Kasumi-1 (cell line): ENCODE measurements around the gene FXYD3.
"Not testable (repeated sequence)": the region's sequence is repeated elsewhere in the genome, so short reads cannot be mapped to it uniquely, and the experiment has no call there.

Experiments
- DNase-seq, 2 experiments: peaks; one replicate each; lab custom pipeline; 2025; lab: John Stamatoyannopoulos, UW

The FXYD3 gene

DNA sequence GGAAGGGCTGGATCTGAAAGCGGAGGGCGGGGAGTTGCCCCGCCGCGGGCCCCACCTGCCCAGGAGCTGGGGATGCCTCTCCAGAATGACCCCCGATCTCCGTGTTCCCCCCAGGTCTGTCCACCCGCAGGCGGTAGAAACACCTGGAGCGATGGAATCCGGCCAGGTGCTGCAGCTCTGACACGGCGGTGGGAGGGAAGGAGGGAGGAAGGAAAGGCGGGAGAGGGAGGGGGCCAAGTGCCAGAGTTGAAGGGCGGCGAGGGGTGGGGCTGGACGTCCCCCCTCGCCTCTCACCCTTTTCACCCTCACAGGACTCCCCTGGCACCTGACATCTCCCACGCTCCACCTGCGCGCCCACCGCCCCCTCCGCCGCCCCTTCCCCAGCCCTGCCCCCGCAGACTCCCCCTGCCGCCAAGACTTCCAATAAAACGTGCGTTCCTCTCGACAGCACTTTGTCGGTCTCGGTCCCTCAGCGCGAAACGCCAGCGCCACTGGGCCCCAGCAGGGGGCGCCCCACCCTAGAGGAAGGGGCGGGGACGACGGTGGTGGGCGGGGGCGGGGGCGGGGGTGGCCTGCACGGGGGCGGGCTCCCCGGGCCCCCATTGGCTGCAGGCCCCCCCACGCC is 27.1 kb downstream of the FXYD3 start:
- peak; percentile 43 to 56 for DNase-seq

DNA sequence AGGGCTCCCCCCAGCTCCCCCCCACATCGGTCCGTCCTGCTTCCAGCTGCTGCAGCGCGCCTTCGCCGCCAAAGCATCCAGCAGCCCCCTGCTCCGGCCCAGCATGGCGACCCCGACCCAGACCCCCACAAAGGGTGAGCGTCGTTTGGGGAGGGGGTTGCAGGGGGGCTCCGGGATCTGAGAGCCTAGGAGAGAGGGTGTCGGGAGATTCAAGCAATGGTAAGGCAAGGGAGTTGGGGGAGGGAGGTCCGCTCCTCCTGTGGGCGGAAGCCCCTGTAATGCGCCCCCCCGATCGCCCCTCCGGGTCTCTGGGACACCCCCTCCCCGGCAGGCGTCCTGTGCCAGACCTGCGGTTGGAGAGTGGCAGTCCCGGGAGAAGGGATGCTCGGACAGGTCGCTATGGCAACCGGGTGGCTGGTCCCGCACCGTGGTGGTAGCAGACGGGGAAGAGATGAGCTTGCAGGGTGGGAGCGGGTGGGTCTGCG is 27.6 kb downstream of the FXYD3 start, which contains the start of gene FXYD7:
FXYD7 (plus strand) TSS at position 25 of the 485 bp plus-strand sequence; CDS start at position 104, 79 bp downstream.
- DNase-seq: no peak

DNA sequence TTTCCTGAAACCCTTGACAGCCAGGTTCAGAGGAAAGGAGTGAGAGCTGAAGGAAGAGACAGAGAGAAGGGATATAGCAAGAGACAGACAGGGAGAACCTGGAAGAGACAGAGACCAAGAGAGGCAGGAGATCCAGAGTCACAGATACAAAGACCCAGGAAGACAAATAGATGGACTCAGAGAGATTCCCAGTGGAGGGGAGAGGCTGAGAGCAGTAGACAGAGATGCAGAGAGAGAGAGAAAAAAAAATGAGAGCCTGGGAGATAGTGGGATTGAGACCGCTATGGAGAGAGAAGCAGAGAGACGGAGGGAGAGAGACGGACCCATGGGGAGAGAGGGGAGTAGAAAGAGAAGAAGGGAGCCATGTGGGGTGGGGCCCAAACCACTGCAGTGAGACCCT is 28.2 kb downstream of the FXYD3 start:
- no peak for DNase-seq

DNA sequence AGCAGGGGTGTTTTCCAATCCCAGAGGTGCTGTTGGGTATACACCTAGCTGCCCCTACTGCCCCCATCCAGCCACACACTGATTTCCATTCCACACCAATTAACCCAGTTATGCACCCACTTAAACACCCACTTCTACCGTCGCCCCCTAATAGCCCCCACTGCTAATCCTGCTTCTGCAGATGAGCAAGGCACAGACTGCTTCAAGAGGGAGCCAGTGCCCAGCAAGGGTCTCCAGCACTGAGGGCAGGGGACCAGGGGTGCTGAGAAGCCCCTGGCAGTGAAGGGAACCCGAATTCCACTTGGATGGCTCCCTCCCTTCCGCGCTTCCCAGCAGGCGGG is 28.6 kb downstream of the FXYD3 start:
- DNase-seq: no peak

DNA sequence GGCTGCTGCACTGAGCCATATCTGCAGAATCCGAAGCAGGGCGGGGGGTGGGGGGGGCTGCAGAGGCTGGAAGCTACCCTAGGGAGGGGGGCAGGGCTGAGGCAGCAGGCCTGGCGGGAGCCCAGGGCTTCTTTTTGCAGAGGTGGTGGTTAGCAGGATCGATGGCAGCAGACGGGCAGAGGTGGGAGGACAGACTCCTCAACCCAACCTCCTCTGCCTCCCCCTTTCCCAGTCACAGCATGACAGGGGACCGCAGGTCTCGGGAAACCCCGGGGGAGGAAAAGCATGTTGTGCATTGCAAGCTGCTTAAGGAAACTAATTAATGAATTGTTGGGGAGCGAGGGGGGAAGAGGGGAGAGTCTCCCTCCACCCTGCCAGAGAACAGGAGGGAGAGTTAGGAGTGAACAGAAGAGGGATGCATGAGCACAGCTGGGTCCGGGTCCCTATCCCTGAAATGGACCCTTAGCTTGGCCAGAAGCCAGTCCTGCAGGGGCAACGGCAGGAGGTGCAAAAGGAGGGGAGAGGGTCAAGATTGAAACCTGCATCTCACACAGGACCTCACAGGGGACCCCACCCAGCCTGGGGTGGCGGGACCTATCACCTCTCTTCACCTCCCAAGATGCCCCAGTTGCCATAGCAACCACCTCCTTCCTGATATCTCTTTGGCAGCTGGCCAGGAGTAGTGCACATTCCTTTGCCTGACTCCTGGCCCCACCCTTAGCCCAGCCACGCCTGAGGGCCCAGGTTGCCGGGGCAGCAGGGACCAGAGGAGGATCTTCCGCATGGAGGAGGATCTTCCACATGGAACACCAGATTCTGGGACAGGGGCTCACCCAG is 29.2 kb downstream of the FXYD3 start:
- no peak for DNase-seq

DNA sequence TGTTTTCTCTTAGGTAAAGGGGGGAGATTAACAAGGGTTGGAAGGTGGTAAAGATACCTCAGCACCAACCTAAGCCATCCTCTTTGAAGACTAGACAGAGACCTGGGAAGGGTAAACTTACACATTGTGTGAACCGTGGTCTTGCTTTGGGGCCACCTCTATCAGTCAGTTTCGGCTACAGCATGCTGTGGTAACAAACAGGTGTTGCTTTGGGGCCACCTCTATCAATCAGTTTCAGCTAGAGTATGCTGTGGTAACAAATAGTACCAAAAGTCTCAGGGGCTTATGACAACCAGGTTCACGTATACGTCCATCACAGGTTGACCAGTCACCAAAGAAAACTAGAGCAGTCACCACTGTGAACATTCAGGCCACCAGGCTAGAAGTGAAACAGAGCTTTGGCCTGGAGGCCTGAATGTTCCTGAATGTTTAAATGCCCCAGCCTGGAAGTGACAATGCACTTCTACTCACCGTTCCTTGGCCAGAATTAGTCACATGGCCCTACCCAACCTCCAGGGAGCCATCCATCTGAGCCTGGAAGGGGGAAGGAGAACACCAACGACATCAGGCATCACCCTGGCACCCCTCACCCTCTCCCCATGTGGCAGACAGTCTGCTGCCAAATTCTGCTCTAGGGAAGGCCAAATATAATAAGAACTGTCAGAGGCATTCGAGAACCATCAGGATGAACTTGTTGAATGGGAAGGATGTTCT is 31.3 kb downstream of the FXYD3 start:
- DNase-seq: no peak

DNA sequence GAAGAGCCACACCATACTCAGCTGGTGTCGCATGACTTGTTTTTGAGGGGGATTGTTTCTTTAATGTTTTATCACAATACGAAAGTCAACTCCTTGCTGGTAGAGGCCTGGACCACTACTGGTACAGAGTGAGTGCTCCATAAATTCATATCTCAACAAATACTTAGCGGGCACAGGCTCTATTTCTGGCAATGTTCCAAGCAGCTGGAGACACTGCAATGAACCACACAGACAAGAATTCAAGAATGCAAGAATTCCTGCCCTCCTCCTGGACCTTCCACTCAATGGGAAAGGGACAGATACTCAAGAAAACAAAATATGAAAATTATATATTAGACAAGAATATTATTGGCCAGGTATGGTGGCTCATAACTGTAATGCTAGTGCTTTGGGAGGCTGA is 33.8 kb downstream of the FXYD3 start:
- DNase-seq: no peak

DNA sequence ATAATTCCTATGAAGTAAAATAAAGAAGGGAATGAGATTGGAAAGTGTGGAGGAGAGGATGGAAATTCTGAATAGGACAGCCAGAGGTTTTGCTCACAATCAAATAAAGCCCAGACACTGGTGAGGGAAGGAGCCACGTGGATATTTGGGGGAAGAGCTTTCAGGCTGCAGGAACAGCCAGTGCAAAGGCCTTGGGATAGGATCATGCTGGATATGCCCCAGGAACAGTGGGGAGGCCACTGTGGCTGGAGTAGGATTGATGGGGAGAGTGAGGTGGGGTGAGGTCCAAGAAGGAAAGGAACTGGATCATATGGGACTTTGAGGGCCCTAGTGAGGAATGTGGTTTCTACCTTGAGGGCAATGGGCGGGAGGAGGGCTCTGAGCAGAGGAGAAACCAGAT is 34.8 kb downstream of the FXYD3 start:
- no peak for DNase-seq

DNA sequence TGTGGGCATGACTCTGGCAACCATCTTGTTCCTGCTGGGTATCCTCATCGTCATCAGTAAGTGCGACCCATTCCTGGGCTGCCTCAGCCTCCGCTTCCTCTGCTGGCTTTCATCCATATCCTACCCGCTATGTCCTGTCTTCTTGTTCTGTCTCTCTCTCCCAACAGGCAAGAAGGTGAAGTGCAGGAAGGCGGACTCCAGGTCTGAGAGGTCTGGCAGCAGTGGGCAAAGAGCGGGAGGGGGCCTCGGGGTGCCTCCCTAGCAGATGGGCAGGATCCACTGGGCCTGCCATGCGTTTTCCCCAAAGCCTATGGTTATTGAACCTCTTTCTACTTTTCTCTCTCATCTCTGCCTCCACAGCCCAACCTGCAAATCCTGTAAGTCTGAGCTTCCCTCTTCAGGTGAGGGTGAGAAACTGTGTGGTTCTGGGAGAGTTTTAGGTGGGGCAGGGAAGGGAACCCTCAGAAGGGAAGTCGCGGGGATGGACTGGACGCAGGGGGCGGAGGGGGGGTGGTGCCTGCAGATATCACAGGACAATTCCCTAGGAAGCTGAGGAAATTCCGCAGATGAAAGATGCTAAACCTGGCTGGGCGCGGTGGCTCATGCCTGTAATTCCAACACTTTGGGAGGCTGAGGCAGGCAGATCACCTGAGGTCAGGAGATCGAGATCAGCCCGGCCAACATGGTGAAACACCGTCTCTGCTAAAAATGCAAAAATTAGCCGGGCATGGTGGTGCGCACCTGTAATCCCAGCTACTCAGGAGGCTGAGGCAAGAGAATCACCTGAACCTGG is 35.8 kb downstream of the FXYD3 start:
- no peak for DNase-seq

DNA sequence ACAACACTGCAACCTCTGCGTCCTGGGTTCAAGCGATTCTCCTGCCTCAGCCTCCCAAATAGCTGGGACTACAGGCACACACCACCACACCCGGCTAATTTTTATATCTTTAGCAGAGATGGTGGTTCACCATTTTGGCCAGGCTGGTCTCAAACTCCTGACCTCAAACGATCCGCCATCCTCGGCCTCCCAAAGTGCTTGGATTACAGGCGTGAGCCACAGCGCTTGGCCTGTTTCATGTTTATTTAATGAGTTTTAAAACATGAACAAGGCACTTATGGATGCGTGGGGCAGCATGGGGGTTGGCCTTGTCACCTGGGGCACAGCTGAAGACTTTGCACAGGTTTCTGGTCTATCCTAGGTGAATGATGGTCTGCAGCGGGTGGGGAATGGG is 37.5 kb downstream of the FXYD3 start:
- not testable (repeated sequence) for DNase-seq

DNA sequence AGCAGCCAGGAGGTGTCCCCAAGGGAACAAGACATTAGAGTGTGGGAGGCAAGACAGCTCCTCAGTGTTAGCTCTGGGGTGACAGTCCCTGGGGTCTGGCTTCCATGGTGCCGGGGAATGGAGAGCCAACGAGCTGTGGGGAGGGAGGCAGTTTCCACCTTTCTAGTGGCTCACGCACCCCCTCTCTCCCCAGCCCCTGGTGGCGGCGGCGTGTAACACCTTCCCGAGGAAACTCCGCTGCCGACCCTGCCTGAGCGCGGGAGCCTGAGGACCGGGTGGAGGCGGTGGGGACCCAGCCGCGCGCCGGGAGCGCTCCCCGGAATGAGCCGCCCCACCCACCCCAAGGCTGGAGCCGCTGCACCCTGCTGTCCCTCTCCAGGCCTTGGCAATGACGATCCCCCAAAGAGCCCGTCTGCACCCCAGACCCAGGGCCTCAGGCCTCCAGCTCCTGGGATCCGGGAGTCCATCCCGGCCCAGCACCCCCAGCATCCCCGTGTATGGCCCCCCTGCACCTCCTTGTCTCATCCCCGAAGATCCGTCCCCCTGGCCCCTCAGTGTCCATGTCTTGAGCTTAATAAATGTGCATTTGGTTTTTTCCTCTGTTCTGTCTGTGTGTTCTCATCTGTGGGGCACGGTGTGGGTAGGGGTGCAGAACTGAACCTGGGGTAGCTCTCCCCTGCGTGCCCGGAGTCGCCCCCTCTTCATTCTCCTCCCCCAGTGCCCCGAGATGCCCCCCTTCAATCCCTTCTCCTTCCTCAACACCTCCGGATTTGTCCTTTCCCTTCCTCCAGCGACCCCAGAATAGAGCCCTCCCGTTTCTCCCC is 38.3 kb downstream of the FXYD3 start:
- DNase-seq: peak; percentile 39 to 64

DNA sequence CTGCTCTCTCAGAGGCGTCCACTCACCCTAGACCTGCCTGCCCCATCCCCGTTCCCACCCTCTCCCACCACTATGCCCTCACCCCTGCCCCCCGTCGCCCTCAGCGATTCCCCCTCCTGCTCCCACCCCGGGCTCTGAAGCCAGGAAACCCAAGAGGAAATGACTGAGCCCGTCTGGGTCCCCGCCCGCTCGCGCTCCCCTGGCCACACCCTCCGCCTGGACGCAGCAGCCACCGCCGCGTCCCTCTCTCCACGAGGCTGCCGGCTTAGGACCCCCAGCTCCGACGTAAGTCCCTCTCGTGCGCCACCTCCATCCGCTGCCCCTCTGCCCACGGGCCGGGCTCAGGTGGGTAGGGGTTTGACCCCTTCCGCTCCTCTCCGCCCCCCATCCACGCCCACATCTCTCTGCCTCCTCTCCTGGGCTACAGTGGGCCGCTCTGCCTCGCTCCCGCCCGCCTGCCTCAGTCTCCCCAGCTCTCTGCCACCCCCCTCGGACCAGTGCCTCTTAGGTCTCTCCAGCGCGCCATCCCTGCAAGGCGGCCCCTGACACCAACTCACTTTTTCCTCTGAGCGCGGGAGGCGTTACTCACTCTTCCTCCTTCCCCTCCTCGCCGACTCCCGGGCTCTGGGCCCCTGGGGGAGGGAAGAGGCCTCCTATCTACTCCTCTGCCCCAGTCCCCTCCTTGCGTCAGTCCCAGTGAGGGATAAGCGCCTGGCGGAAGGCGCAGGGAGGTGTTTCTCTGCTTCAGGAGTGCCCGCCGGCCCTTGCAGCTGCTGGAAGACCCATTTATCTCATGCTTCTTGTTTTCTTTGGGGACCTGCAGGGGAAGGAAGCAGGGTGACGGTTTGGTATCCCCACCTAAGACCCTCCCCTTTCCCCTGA is 39.1 kb downstream of the FXYD3 start, which contains the start of gene FXYD5:
FXYD5 (plus strand) TSS at position 211 of the 882 bp plus-strand sequence. CDS start 816 bp downstream, outside the sequence.
- DNase-seq: peak; percentile 77 to 88

DNA sequence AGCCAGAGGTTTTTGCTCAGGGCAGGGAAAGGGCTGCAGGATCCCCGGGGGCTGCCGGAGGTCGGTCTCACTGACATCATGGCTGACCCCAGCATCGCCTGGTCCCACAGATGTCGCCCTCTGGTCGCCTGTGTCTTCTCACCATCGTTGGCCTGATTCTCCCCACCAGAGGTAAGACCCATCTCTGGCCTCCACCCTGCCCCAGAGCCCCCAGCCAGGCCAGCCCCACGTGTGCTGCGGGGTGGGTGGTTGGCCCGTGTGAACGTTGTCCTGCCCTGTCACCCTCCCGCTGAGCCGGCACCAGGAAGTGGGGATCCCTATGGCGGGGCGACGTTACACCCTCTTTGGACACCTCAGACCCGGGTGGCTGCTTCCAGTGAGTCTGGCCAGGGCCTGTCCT is 39.8 kb downstream of the FXYD3 start:
- DNase-seq: no peak

DNA sequence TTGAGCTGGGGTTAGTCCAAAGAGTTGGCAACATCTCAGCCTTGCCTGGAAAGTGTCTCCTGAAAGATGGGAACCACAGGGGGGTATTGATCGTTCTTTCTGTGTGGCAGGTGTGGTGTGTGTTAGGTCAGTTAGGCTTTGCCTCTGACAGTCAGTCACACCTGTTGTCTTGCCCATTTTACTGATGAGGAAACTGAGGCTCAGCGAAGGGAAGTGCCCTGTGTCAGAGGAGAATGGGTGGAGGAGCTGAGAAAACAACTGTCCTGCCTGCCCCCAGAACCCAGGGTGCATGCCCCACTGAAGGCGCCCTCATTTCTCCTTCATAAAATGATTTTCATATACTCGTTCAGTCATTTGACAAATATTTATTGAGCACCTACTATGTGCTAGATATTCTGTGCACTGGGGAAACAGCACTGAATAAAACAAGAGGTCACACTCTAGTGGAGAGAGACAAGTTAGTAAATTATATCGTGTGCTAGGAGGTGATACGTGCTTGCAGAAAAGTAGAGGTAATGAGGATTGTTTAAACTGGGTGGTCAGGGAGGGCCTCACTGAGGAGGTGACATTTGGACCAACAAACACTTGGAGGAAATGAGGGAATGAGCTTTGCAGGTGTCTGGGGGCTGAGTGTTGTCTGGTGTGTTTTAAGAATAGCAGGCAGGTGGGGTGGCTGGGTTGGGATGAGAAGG is 40.5 kb downstream of the FXYD3 start:
- no peak for DNase-seq

DNA sequence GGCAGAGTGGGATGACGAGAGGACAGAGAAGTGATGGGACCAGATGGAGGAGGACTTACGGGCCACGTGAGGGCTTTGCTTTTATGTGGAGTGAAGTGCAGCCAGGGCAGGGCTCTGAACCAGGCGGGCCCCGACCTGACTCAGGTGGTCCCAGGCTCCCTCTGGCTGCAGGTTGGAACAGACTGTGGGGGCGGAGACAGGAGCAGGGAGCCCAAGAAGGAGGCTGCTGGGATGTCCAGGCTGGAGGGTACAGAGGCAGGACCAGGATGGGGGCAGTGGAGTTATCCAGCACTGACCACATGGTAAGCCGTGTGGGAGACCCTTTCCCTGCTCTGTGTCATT is 41.0 kb downstream of the FXYD3 start:
- DNase-seq: no peak

DNA sequence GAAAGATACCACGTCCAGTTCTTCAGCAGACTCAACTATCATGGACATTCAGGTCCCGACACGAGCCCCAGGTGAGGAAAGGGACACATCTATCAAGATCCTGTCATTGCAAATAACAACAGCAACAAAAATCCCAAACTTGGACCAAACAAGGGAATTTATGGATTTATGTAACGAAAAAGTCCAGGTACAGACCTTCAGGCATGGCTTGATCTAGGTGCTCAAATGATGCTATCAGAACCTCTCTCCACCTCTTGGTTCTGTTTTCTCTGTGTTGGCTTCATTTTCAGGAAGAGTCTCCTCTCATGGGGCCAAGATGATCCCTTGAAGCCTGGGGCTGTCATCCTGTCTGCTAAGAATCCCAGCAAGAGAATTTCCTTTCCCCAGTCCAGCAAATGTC is 41.8 kb downstream of the FXYD3 start:
- DNase-seq: no peak

DNA sequence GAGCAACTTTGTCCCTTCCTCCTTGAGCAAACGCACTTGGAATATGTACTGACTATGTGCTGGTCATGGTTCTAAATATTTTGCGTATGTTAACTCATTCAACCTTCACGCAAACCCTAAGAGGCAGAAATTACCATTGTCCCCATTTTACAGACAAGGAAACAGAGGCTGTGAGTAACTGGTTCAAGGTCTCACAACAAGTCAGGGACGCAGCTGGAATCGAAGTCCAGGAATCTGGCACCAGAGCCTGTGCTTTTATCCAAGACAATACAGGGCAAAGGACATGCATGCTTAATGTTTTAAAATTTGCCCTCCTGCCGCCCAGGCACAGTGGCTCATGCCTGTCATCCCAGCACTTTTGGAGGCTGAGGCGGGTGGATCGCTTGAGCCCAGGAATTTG is 44.0 kb downstream of the FXYD3 start:
- DNase-seq: no peak

DNA sequence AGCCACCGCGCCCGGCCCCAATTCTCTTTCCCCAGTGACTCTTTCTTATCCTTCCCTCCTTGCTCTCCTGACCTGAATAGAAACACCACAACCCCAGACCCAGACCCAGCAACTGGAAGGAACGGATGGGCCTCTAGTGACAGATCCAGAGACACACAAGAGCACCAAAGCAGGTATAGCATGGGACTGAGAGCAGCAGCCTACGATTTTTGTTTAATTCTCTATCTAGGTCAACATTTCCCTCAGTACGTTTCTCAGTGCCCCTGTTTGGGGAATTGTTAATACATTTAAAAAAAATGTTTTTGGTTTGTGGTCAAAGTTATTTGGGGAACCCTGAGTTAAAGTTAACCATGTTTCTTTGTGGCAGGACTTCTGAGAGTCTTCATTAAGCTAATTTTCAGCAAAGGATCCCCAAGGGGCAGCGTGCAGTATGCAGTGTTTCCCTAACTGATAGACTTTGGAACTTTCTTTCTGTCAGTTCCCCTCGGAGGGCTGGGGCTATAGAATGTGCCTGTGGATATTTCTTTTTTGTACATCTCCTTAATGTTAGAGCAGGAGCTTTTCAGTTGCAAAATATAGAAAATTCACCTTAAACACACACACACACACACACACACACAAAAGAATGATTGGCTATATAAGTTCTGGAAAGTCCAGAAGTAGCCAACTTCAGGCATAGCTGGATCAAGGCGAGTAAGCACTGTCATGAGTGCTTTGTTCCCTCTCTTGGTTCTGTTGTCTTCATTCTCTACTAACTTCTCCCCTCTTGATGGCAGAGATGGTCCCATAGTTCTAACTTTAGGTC is 45.2 kb downstream of the FXYD3 start:
- DNase-seq: no peak

DNA sequence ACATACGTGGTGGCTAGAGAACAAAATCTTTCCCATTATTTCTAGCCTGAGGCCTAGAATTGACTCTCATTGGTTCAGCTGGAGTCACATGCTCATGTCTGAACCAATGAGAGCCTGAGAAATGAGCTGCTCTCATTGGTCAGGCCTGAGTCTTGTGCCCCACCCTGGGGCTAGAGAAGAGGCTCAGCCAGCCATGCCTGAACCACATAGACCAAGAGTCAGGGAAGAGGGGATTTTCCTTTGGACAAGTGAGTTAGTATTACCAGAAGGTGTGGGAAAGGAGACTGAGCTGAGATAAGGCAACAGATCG is 45.8 kb downstream of the FXYD3 start:
- no peak for DNase-seq
